Measurements from ENCODE around the gene GABRB3.

The GABRB3 gene

DNA sequence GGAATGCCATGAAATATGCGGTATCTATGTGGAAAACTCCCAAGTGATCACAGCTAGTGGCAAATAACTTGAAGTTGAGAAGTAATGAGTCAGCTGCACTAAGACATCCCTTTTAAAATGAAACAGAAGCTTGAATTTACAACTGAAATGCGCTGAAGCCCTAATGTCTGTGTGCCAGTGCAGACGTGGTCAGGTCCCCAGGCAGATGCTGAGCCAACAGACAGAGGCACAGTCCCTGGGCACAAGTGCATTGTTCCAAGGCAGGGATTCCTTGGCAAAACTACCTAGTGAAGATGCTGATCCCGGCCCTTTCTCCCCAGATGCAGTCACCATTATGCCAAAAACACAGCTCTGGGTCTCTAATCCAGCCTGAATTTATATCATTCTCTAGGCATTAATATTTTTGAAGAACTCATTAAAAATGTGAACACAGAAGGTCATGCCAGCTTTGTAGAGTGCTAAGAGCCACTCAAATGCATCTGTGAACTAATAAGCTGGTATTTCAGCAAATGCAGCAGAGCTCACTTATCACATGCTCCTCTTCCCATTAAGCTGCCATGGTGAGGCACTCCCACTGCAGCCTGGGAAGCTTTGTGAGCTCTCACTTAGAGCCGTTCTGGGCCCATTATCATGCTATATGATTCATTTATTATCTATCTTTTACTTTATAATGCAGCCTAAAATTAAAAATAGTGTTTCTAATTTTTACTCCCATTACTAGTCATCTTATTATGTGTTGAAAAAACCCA, 200.1 kb downstream of the GABRB3 start:
- FAIRE-seq: no peak
- DNase-seq (ENCODE audit: extremely low spot score, insufficient read length, low read depth): no peak

GRCh38 chr15:26571346-26571745, 201.5 kb downstream of the GABRB3 start:
- DNase-seq (ENCODE audit: extremely low spot score, insufficient read length, low read depth) (no peak), FAIRE-seq (no peak)

GRCh38 chr15:26565542-26565941, 207.3 kb downstream of the GABRB3 start:
- DNase-seq (ENCODE audit: extremely low spot score, insufficient read length, low read depth) (no peak), FAIRE-seq (no peak)

DNA sequence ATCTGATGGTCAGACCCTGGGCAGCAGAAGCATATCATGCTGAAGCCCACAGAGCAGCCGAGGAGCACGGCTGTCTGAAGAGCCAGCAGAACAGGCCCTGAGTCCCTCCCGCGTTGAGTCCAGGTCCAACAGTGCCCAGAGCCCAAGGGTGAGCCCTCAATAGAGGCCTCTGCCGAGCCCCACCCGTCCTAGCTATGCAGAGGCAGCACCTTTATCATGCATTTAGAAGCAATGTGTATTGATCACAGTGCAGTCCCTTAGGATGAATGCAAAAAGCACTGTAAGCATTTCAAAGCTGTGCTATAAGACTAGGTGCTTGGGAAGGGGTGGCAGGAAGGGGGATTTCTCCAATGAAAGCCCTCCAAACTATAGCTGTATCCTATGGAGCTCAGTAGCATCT, 208.5 kb downstream of the GABRB3 start:
- no peak for DNase-seq (ENCODE audit: extremely low spot score, insufficient read length, low read depth)
- no peak for FAIRE-seq

DNA sequence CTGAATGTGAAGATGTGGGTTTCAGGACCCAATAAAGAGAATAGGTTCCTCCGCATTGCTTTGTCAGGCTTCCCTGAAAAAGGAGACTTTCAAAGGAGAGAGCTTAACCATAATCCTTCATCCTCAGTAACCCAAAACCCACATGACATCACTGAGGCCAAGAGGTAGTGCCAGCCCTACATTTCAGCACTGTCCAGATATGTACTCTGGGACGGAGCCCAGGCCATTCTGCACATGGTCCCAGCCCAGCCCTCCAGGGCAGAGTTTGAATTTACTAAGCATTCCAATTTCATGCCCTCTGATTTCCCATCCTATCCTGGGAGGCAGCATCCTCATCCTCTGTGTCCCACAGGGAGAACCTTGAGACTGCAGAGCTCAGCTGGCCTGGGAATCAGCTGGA, 210.5 kb downstream of the GABRB3 start:
- no peak for FAIRE-seq

GRCh38 chr15:26561896-26562295, 211.0 kb downstream of the GABRB3 start:
- FAIRE-seq: no peak
- DNase-seq (ENCODE audit: extremely low spot score, insufficient read length, low read depth): no peak

More for the DNA sequence above, 210.5 kb downstream of the GABRB3 start:
- DNase-seq (ENCODE audit: extremely low spot score, insufficient read length, low read depth): no peak

DNA sequence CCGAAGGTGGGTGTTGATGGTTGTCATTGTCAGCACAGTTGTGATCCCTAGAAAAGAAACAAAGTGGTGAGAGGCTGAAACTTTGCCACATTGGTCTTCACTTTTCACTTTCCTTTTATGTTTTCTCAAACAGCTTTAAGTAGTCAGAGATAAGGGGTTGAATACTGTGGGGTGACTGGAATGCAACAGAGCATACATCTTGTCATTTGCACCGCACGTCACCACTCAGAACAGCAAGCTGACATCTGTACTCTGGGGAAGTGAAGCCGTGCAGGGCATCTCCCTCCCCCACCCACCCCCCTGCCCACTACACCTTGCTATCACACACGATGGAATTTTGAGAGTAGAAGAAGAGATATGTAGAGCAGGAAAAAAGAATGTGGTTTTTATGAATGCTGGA, 211.7 kb downstream of the GABRB3 start:
- DNase-seq (ENCODE audit: extremely low spot score, insufficient read length, low read depth): no peak
- no peak for FAIRE-seq

GRCh38 chr15:26555898-26556297, 217.0 kb downstream of the GABRB3 start:
- FAIRE-seq: no peak
- no peak for DNase-seq (ENCODE audit: extremely low spot score, insufficient read length, low read depth)

DNA sequence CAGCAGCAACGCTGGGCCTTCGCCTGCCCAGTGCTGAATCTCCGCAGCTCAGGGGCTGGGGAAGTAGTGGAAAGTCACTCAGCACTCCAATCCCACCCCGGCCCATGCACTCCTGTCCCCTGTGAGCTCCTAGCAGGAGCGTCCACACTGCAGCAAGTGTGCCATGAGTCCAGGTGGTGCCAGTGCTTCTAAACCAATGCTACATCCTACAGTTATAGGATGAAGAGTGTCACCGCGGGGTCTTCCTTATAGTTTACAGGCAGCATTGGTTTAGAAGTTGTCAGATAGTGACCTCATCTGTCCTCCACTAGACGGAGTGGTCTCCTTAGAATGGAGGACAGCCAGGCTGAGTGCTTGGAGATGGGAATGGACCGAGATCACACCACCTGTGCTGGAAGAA, 221.4 kb downstream of the GABRB3 start:
- no peak for FAIRE-seq
- no peak for DNase-seq (ENCODE audit: extremely low spot score, insufficient read length, low read depth)

- FAIRE-seq (no peak), DNase-seq (ENCODE audit: extremely low spot score, insufficient read length, low read depth) (no peak)
These were observed 222.0 kb downstream of the GABRB3 start for GRCh38 chr15:26550880-26551279.

GRCh38 chr15:26537663-26538062, 235.2 kb downstream of the GABRB3 start:
- DNase-seq (ENCODE audit: extremely low spot score, insufficient read length, low read depth): no peak
- FAIRE-seq: no peak

DNA sequence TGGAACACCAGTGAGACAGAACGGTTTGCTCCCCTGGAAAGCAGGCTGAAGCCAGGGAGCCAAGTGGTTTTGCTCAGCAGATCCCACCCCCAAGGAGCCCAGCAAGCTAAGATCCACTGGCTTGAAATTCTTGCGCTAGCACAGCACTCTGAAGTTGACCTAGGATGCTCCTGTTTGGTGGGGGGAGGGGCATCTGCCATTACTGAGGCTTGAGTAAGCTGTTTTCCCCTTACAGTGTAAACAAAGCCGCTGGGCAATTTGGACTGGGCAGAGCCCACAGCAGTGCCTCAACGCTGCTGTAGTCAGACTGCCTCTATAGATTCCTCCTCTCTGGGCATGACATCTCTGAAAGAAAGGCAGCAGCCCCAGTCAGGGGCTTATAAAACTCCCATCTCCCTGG, 241.4 kb downstream of the GABRB3 start:
- DNase-seq (ENCODE audit: extremely low spot score, insufficient read length, low read depth) (no peak), FAIRE-seq (no peak)

DNA sequence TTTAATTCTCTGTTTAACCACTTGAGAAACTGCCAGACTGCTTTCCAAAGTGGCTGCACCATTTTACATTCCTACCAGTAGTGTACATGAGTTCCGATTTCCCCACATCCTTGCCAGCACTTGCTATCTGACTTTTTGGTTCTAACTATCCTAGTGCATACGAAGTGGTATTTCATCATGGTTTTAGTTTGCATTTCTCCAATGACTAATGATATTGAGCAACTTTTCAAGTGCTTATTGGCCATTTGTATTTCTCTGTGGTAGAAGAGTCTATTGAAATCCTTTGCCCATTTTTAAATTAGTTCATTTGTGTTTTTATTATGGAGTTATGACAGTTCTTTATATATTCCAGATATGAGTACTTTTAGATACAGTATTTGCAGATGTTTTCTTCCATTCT, 247.8 kb downstream of the GABRB3 start:
- no peak for FAIRE-seq

GRCh38 chr15:26521691-26522198, 251.1 kb downstream of the GABRB3 start:
- no peak for DNase-seq (ENCODE audit: extremely low spot score, insufficient read length, low read depth)
- no peak for FAIRE-seq

More for the DNA sequence above, 247.8 kb downstream of the GABRB3 start:
- no peak for DNase-seq (ENCODE audit: extremely low spot score, insufficient read length, low read depth)

- no peak for DNase-seq (ENCODE audit: extremely low spot score, insufficient read length, low read depth)
- FAIRE-seq: no peak
These were observed 251.7 kb downstream of the GABRB3 start for GRCh38 chr15:26521130-26521529.

DNA sequence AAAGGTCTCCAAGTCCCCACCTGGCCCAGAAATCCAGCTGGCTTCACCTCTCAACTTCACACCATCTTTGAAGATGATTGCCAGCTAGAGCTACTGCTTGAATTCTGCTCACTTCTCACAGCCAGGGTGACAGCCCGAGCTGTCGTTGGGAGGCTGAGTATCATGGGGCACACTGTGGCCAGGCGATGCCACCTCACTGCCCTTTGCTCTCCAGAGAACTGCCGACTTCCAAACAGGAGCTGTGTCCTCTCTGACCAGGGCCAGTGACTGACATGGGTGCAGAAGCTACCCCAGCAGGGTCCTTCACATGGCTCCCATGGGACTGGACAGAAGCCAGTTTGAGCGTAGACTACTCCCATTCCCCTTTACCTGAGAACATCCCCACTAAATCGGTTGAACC, 254.0 kb downstream of the GABRB3 start:
- FAIRE-seq: no peak
- no peak for DNase-seq (ENCODE audit: extremely low spot score, insufficient read length, low read depth)

GRCh38 chr15:26516102-26516980, 256.5 kb downstream of the GABRB3 start:
- FAIRE-seq: no peak

GRCh38 chr15:26504009-26504408, 268.9 kb downstream of the GABRB3 start:
- FAIRE-seq: no peak
- DNase-seq (ENCODE audit: extremely low spot score, insufficient read length, low read depth): no peak

More at GRCh38 chr15:26516102-26516980, 256.5 kb downstream of the GABRB3 start:
- no peak for DNase-seq (ENCODE audit: extremely low spot score, insufficient read length, low read depth)
